ENCODE measurements around the gene AAR2.

The AAR2 gene

GRCh38 chr20:36262440-36262839 is 26.2 kb downstream of the AAR2 start:
- DNase-seq, result no peak
- H3K27ac ChIP-seq, result no peak overlapping the region
- H3K36me3 ChIP-seq (replicated peaks), result no peaks in the 10 kb centered on the region
- in situ Hi-C loops (cut with HindIII; ENCODE audit: low pct_ligation_motif_present, low sequenced_read_pairs), result no loop called here
- no peak for TF ChIP-seq CTCF (IDR thresholded peaks at IDR 0.05; ENCODE audit: low read depth, low read length, missing control alignments)
- H3K27me3 ChIP-seq (replicated peaks), result no peaks in the 10 kb centered on the region
- H3K4me3 ChIP-seq (ENCODE audit: low read depth, low read length), result no peak overlapping the region

GRCh38 chr20:36264426-36265246 is 28.4 kb downstream of the AAR2 start:
- in situ Hi-C loops (cut with HindIII; ENCODE audit: low pct_ligation_motif_present, low sequenced_read_pairs), result no loop called here
- Histone ChIP-seq H3K27me3 (replicated peaks) (no peaks in the 10 kb centered on the region), H3K27ac (no peak overlapping the region), H3K4me3 (ENCODE audit: low read depth, low read length) (no peak overlapping the region), H3K36me3 (replicated peaks) (no peaks in the 10 kb centered on the region)
- TF ChIP-seq CTCF (IDR thresholded peaks at IDR 0.05; ENCODE audit: low read depth, low read length, missing control alignments), result no peak
- no peak for DNase-seq

- Histone ChIP-seq H3K36me3 (replicated peaks) (no peaks in the 10 kb centered on the region), H3K4me3 (ENCODE audit: low read depth, low read length) (no peak overlapping the region), H3K27ac (no peak overlapping the region), H3K27me3 (replicated peaks) (no peaks in the 10 kb centered on the region)
- TF ChIP-seq CTCF (IDR thresholded peaks at IDR 0.05; ENCODE audit: low read depth, low read length, missing control alignments), result no peak
- no peak for DNase-seq
- in situ Hi-C loops (cut with HindIII; ENCODE audit: low pct_ligation_motif_present, low sequenced_read_pairs), result no loop called here
Observed at GRCh38 chr20:36266189-36266588, 29.9 kb downstream of the AAR2 start.

- no peak for TF ChIP-seq CTCF (IDR thresholded peaks at IDR 0.05; ENCODE audit: low read depth, low read length, missing control alignments)
- Histone ChIP-seq H3K4me3 (ENCODE audit: low read depth, low read length) (no peak overlapping the region), H3K36me3 (replicated peaks) (no peaks in the 10 kb centered on the region), H3K27me3 (replicated peaks) (no peaks in the 10 kb centered on the region), H3K27ac (no peak overlapping the region)
- DNase-seq, result no peak
- in situ Hi-C loops (cut with HindIII; ENCODE audit: low pct_ligation_motif_present, low sequenced_read_pairs), result no loop called here
Observed at GRCh38 chr20:36267605-36268381, 31.5 kb downstream of the AAR2 start.

- Histone ChIP-seq H3K4me3 (ENCODE audit: low read depth, low read length) (no peak overlapping the region), H3K27ac (no peak overlapping the region), H3K36me3 (replicated peaks) (no peaks in the 10 kb centered on the region), H3K27me3 (replicated peaks) (peaks cover 3% of the 10 kb centered on the region)
- in situ Hi-C loops (cut with HindIII; ENCODE audit: low pct_ligation_motif_present, low sequenced_read_pairs), result no loop called here
- no peak for TF ChIP-seq CTCF (IDR thresholded peaks at IDR 0.05; ENCODE audit: low read depth, low read length, missing control alignments)
- no peak for DNase-seq
Observed at GRCh38 chr20:36268440-36269342, 32.4 kb downstream of the AAR2 start.
